ENCODE results near the gene NAA20. TPM values are rescaled to one million over a fixed set of nuclear protein-coding genes. Genes with fewer than 3 reads are reported as not detected.
A peak's percentile ranks its signal among the peaks of the same experiment; 100 is the strongest.
"Not testable (repeated sequence)": the region's sequence is repeated elsewhere in the genome, so short reads cannot be mapped to it uniquely, and the experiment has no call there.

Gene NAA20
- total RNA-seq, 6 donors from 2014 or later = 17.8 to 56.5 (median 49.4) TPM

- 71 to 81% methylated on average over 14 of the region's 14 CpGs for WGBS, 2 donors
- H3K36me3 ChIP-seq = peaks cover 15 to 73% (median 34%) of the 10 kb centered on the region in 4 donors
- H3K9me3 ChIP-seq = no peaks in the 10 kb centered on the region
- peak overlapping the region in 3 of 4 donors; percentile 16 to 34 (median 18) for H3K27ac ChIP-seq
- peaks cover 36 to 69% (median 39%) of the 10 kb centered on the region in 4 donors for H3K4me1 ChIP-seq
- TF ChIP-seq CTCF (IDR thresholded peaks at IDR 0.05) (no peak), POLR2AphosphoS5 (IDR thresholded peaks at IDR 0.05) (no peak), POLR2A (IDR thresholded peaks at IDR 0.05) (no peak), EP300 (IDR thresholded peaks at IDR 0.05) (no peak)
- ATAC-seq (ENCODE audit: low FRiP score in 2 of 2) = peak in 1 of 2 donors; percentile 33
- no peaks in the 10 kb centered on the region for H3K27me3 ChIP-seq
- DNase-seq = no peak
- no peak overlapping the region for H3K4me3 ChIP-seq
These were observed 16.8 kb upstream of the NAA20 start for GRCh38 chr20:20000211-20000968.

- peaks cover 15 to 56% (median 28%) of the 10 kb centered on the region in 4 donors for H3K36me3 ChIP-seq
- H3K4me1 ChIP-seq = peaks cover 22 to 50% (median 25%) of the 10 kb centered on the region in 4 donors
- H3K27ac ChIP-seq = peak overlapping the region; percentile 64 to 82 (median 72)
- no peak for DNase-seq
- no peaks in the 10 kb centered on the region for H3K9me3 ChIP-seq
- ATAC-seq (ENCODE audit: low FRiP score in 2 of 2) = peak; percentile 40 to 49
- H3K27me3 ChIP-seq = no peaks in the 10 kb centered on the region
- WGBS, 2 donors = 51 to 59% methylated on average over 9 of the region's 9 CpGs
- TF ChIP-seq POLR2AphosphoS5 (IDR thresholded peaks at IDR 0.05) (no peak), CTCF (IDR thresholded peaks at IDR 0.05) (no peak)
- no peak overlapping the region for H3K4me3 ChIP-seq
These were observed 14.8 kb upstream of the NAA20 start for GRCh38 chr20:20002101-20002998.

DNA sequence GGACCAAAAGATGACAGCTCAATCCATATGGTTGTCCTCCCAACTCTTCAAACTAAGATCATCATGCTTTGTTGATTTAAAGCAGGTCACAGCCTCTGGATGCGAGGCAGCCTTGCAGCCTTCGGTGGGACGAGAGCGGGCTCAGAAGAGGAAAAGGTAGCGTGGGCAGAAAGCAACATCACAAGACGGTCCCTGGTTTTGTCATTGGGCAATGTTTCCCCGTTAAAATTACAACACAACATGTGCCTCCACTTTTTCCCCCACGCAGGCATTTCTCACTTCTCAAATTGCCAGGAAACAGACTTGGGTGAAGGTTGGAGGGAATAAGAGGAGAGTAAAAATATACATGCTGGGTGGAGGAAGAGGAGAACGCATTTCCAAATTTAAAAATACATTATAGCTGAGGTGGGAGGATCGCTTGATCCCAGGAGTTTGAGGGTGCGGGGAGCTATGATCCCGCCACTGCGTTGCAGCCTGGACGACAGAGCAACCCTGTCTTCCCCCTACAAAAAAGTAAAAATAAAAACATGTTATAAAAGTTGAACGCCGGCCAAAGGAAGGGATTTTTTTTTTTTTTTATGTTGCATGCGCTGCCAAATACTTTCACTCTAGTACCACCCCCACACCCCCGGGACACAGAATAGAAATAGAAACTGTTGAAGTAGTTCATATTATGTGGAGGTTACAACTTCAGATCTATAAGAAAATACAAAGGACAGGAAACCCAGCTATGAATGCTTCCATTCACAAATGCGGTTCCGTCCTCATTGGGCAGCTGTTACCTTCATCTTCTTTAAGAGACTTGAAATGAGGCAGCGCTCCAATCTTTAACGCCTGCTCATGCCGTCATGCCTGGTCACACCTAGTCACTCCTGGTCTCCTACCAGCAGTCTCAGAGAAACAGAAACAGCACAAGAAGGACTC, 13.9 kb upstream of the NAA20 start:
- Histone ChIP-seq H3K4me3 (peak overlapping the region in 2 of 4 donors; percentile 16 to 26), H3K9me3 (no peaks in the 10 kb centered on the region), H3K27ac (peak overlapping the region; percentile 64 to 82 (median 72)), H3K27me3 (no peaks in the 10 kb centered on the region), H3K36me3 (peaks cover 15 to 46% (median 21%) of the 10 kb centered on the region in 4 donors), H3K4me1 (peaks cover 21 to 49% (median 23%) of the 10 kb centered on the region in 4 donors)
- no peak for DNase-seq
- peak; percentile 25 to 52 for TF ChIP-seq POLR2AphosphoS5 (IDR thresholded peaks at IDR 0.05)
- TF ChIP-seq CTCF (IDR thresholded peaks at IDR 0.05) = no peak
- peak in 3 of 4 donors; percentile 10 to 61 (median 44) for TF ChIP-seq EP300 (IDR thresholded peaks at IDR 0.05)
- TF ChIP-seq POLR2A (IDR thresholded peaks at IDR 0.05) = peak in 1 of 4 donors; percentile 39
- ATAC-seq (ENCODE audit: low FRiP score in 2 of 2) = peak; percentile 12 to 70
- 32 to 34% methylated on average over 23 of the region's 23 CpGs for WGBS, 2 donors

DNA sequence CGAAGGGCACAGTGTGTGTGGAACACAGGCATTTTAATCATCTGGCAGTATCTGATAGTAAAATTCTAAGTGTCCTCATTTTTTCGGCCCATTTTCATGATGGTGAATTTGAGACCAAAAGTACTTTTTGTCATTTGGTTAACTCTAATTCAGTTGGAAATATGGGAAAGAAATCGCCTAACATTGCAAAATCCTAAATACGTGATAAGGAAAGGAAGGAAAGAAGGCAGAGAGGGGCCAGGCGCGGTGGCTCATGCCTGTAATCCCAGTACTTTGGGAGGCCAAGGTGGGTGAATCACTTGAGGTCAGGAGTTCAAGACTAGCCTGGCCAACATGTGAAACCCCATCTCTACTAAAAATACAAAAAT, 13.2 kb upstream of the NAA20 start:
- H3K9me3 ChIP-seq; H3K27me3 ChIP-seq; ATAC-seq (ENCODE audit: low FRiP score in 2 of 2); DNase-seq: not testable (repeated sequence)
- Histone ChIP-seq H3K27ac (peak overlapping the region; percentile 64 to 82 (median 72)), H3K4me1 (peaks cover 21 to 45% (median 23%) of the 10 kb centered on the region in 4 donors), H3K4me3 (peak overlapping the region in 2 of 4 donors; percentile 16 to 26), H3K36me3 (peaks cover 12 to 40% (median 14%) of the 10 kb centered on the region in 4 donors)
- 59 to 62% methylated on average over 6 of the region's 6 CpGs for WGBS, 2 donors

All from upper lobe of left lung (tissue), 6 donors.